ENCODE data around the gene ASB18.

ASB18 gene

GRCh38 chr2:236308855-236309668 lies 44.9 kb upstream of the ASB18 start:
- H3K9me2 ChIP-seq (replicated peaks; ENCODE audit: control insufficient read depth, low read length) = no peaks in the 10 kb centered on the region
- no peak overlapping the region for H3K4me3 ChIP-seq (ENCODE audit: low read length)
- H3K4me1 ChIP-seq (ENCODE audit: control insufficient read depth, low read length) = no peaks in the 10 kb centered on the region
- H4K20me1 ChIP-seq (ENCODE audit: control insufficient read depth, insufficient read depth, low read depth, low read length) = no peaks in the 10 kb centered on the region
- no peaks in the 10 kb centered on the region for H3K36me3 ChIP-seq (ENCODE audit: control insufficient read depth, low read length)
- no peaks in the 10 kb centered on the region for H3K79me2 ChIP-seq (ENCODE audit: control insufficient read depth, low read length)
- no peaks in the 10 kb centered on the region for H3F3A ChIP-seq (ENCODE audit: control insufficient read depth, insufficient read depth)
- no peak overlapping the region for H3K4me2 ChIP-seq (ENCODE audit: low read length)
- no peak for TF ChIP-seq EZH2phosphoT487 (IDR thresholded peaks at IDR 0.05; ENCODE audit: borderline replicate concordance, low read length)
- TF ChIP-seq, protein P1, sequence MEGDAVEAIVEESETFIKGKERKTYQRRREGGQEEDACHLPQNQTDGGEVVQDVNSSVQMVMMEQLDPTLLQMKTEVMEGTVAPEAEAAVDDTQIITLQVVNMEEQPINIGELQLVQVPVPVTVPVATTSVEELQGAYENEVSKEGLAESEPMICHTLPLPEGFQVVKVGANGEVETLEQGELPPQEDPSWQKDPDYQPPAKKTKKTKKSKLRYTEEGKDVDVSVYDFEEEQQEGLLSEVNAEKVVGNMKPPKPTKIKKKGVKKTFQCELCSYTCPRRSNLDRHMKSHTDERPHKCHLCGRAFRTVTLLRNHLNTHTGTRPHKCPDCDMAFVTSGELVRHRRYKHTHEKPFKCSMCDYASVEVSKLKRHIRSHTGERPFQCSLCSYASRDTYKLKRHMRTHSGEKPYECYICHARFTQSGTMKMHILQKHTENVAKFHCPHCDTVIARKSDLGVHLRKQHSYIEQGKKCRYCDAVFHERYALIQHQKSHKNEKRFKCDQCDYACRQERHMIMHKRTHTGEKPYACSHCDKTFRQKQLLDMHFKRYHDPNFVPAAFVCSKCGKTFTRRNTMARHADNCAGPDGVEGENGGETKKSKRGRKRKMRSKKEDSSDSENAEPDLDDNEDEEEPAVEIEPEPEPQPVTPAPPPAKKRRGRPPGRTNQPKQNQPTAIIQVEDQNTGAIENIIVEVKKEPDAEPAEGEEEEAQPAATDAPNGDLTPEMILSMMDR (IDR thresholded peaks at IDR 0.05; ENCODE audit: low read depth, low read length, poor library complexity, severe bottlenecking) = no peak
- no peaks in the 10 kb centered on the region for H3K9me3 ChIP-seq (ENCODE audit: control insufficient read depth, insufficient read depth, low read length)
- no peaks in the 10 kb centered on the region for H3K27me3 ChIP-seq (ENCODE audit: control insufficient read depth, low read length)
- no peak overlapping the region for H3K27ac ChIP-seq (ENCODE audit: low read depth, low read length)

DNA sequence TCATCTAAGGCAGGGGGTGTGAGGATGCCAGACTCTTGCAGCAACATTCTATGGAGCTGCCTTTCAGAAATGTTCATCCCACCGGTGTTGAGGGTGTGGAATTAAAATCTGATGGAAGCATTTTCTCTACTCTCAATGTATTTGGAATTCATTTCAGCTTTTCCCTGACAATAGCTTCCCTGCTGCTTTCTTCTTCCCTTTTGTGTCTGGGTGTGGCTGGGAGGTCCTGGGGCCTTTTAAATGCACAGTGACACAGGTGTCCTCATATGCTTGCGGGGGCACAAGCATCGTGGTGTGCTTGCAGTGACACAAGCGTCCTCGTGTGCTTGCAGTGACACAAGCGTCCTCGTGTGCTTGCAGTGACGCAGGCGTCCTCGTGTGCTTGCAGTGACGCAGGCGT lies 43.4 kb upstream of the ASB18 start:
- Histone ChIP-seq H3K36me3 (ENCODE audit: control insufficient read depth, low read length) (no peaks in the 10 kb centered on the region), H4K20me1 (ENCODE audit: control insufficient read depth, insufficient read depth, low read depth, low read length) (no peaks in the 10 kb centered on the region), H3K9me2 (replicated peaks; ENCODE audit: control insufficient read depth, low read length) (no peaks in the 10 kb centered on the region), H3K27ac (ENCODE audit: low read depth, low read length) (no peak overlapping the region), H3K4me1 (ENCODE audit: control insufficient read depth, low read length) (no peaks in the 10 kb centered on the region), H3K27me3 (ENCODE audit: control insufficient read depth, low read length) (no peaks in the 10 kb centered on the region), H3K9me3 (ENCODE audit: control insufficient read depth, insufficient read depth, low read length) (no peaks in the 10 kb centered on the region), H3K4me3 (ENCODE audit: low read length) (no peak overlapping the region), H3K79me2 (ENCODE audit: control insufficient read depth, low read length) (no peaks in the 10 kb centered on the region), H3F3A (ENCODE audit: control insufficient read depth, insufficient read depth) (no peaks in the 10 kb centered on the region), H3K4me2 (ENCODE audit: low read length) (no peak overlapping the region)
- TF ChIP-seq EZH2phosphoT487 (IDR thresholded peaks at IDR 0.05; ENCODE audit: borderline replicate concordance, low read length) = no peak
- TF ChIP-seq, protein P1 (IDR thresholded peaks at IDR 0.05; ENCODE audit: low read depth, low read length, poor library complexity, severe bottlenecking) = no peak

DNA sequence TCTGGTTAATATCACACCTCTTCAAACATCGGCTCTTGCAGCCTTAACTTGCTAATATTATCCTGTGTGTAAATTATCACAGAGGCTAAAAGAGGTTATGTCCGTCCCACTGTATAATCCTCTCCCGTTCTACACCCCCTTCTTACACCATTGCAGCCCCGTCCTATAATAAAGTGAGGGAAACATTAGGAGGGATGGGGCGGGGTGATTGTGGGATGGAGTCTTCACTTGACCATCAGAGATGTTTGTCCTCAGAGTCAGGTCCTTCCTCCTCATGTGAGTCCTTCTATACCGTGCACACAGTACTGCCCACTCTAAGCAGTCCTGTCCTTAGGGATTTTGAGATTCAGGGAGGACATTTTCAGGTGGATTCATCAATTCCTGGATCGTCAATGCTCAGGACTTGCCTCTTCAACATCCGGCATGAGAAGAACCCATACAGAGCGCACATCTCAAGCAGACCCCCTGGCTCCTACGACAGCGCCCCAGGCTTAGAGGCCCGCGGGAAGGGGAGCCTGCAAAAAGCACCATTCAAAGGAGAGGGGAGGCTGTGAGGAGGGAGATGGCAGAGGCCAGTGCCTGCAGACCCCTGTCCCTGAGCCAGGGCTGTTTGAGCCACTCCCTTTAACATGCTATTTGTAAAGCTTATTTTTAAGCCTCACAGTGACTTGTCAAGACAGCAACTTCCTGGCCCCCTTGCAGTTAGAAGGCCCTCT lies 42.8 kb upstream of the ASB18 start:
- Histone ChIP-seq H3K4me1 (ENCODE audit: control insufficient read depth, low read length) (no peaks in the 10 kb centered on the region), H3K36me3 (ENCODE audit: control insufficient read depth, low read length) (no peaks in the 10 kb centered on the region), H3K9me3 (ENCODE audit: control insufficient read depth, insufficient read depth, low read length) (no peaks in the 10 kb centered on the region), H3K4me3 (ENCODE audit: low read length) (no peak overlapping the region), H4K20me1 (ENCODE audit: control insufficient read depth, insufficient read depth, low read depth, low read length) (no peaks in the 10 kb centered on the region), H3K27ac (ENCODE audit: low read depth, low read length) (no peak overlapping the region), H3F3A (ENCODE audit: control insufficient read depth, insufficient read depth) (no peaks in the 10 kb centered on the region), H3K27me3 (ENCODE audit: control insufficient read depth, low read length) (no peaks in the 10 kb centered on the region), H3K4me2 (ENCODE audit: low read length) (no peak overlapping the region), H3K79me2 (ENCODE audit: control insufficient read depth, low read length) (no peaks in the 10 kb centered on the region), H3K9me2 (replicated peaks; ENCODE audit: control insufficient read depth, low read length) (no peaks in the 10 kb centered on the region)
- TF ChIP-seq, protein P1 (IDR thresholded peaks at IDR 0.05; ENCODE audit: low read depth, low read length, poor library complexity, severe bottlenecking) = no peak
- no peak for TF ChIP-seq EZH2phosphoT487 (IDR thresholded peaks at IDR 0.05; ENCODE audit: borderline replicate concordance, low read length)
